Measurements from ENCODE around the gene KCNQ2.
"Not testable (repeated sequence)": the region's sequence is repeated elsewhere in the genome, so short reads cannot be mapped to it uniquely, and the experiment has no call there.

KCNQ2 gene

GRCh38 chr20:63471981-63472831 is at the start of gene KCNQ2:
Gene KCNQ2, minus strand, starts transcription at chr20:63472655. Its CDS starts 192 bp downstream, at chr20:63472463.
- DNase-seq, result no peak

GRCh38 chr20:63521602-63522001 is 49.1 kb upstream of the KCNQ2 start:
- no peak for DNase-seq

GRCh38 chr20:63520934-63521601 is 48.6 kb upstream of the KCNQ2 start:
- no peak for DNase-seq

GRCh38 chr20:63520504-63520933 is 48.1 kb upstream of the KCNQ2 start, which contains the start of gene PPDPF:
Gene PPDPF, plus strand, starts transcription at chr20:63520765. Its CDS starts 544 bp downstream, at chr20:63521309.
- no peak for DNase-seq

- DNase-seq, result no peak
Observed at GRCh38 chr20:63519668-63520503, 47.4 kb upstream of the KCNQ2 start.

GRCh38 chr20:63518946-63519667 is 46.7 kb upstream of the KCNQ2 start:
- DNase-seq, result no peak

- DNase-seq, result no peak
Observed at GRCh38 chr20:63518351-63518861, 46.0 kb upstream of the KCNQ2 start.

GRCh38 chr20:63517376-63518309 is 45.2 kb upstream of the KCNQ2 start:
- DNase-seq, result no peak

GRCh38 chr20:63514520-63514919 is 42.1 kb upstream of the KCNQ2 start:
- DNase-seq, result not testable (repeated sequence)

GRCh38 chr20:63513207-63513606 is 40.8 kb upstream of the KCNQ2 start:
- no peak for DNase-seq

GRCh38 chr20:63509088-63509564 is 36.7 kb upstream of the KCNQ2 start:
- no peak for DNase-seq

GRCh38 chr20:63508072-63508768 is 35.8 kb upstream of the KCNQ2 start:
- no peak for DNase-seq

- DNase-seq, result no peak
Observed at GRCh38 chr20:63507083-63507743, 34.8 kb upstream of the KCNQ2 start.

- no peak for DNase-seq
Observed at GRCh38 chr20:63505723-63506122, 33.3 kb upstream of the KCNQ2 start.

- no peak for DNase-seq
Observed at GRCh38 chr20:63505281-63505680, 32.8 kb upstream of the KCNQ2 start.

GRCh38 chr20:63504642-63505041 is 32.2 kb upstream of the KCNQ2 start:
- no peak for DNase-seq

GRCh38 chr20:63503524-63503923 is 31.1 kb upstream of the KCNQ2 start:
- no peak for DNase-seq

- DNase-seq, result no peak
Observed at GRCh38 chr20:63502671-63503172, 30.3 kb upstream of the KCNQ2 start.
